Liver (tissue), 3 donors: Measurements from ENCODE around the gene ZNF746.

ENCODE experiments used
- ATF3 ChIP-seq: IDR thresholded peaks from 2 replicates; pipeline ENCODE4 v1.6.1; 2016; ENCODE audit warnings: antibody characterized with exemption
- EGR1 ChIP-seq, 2 donors: IDR thresholded peaks; 2 replicates each; pipeline ENCODE4 v1.6.1; 2016 to 2018; ENCODE audit warnings: antibody characterized with exemption in 2 of 2, low read depth in 2 of 2
- FOXA1 ChIP-seq: IDR thresholded peaks from 2 replicates; pipeline ENCODE4 v1.6.1; 2016; ENCODE audit warnings: antibody characterized with exemption
- GABPA ChIP-seq, 2 donors: IDR thresholded peaks in 1 of 2; conservative IDR thresholded peaks in 1 of 2; 2 replicates each; pipeline ENCODE4 v1.6.1; 2016; ENCODE audit warnings: antibody characterized with exemption in 2 of 2, mild to moderate bottlenecking in 1 of 2, moderate library complexity in 1 of 2
- MAX ChIP-seq: IDR thresholded peaks from 2 replicates; pipeline ENCODE4 v1.6.1; 2016; ENCODE audit warnings: antibody characterized with exemption
- SP1 ChIP-seq: IDR thresholded peaks from 2 replicates; pipeline ENCODE4 v1.6.1; 2018; ENCODE audit warnings: antibody characterized with exemption, mild to moderate bottlenecking
- TAF1 ChIP-seq: conservative IDR thresholded peaks from 2 replicates; pipeline ENCODE4 v1.6.1; 2016; ENCODE audit warnings: antibody characterized with exemption, mild to moderate bottlenecking
- YY1 ChIP-seq: IDR thresholded peaks from 2 replicates; pipeline ENCODE4 v1.6.1; 2016; ENCODE audit warnings: antibody characterized with exemption, mild to moderate bottlenecking
- TF ChIP-seq, protein P1 (sequence below): IDR thresholded peaks from 2 replicates; pipeline ENCODE4 v1.6.1; 2016; ENCODE audit warnings: antibody characterized with exemption, mild to moderate bottlenecking
- TF ChIP-seq, protein P2 (sequence below): fragments of 150-350 bp; IDR thresholded peaks from 2 replicates; pipeline ENCODE4 v1.5.1; 2017; ENCODE audit warnings: improper control_type of control experiment, low read depth, low read length; ENCODE audit not compliant: missing input control
- donor health status: healthy.
- donor health status: healthy.

DNA sequence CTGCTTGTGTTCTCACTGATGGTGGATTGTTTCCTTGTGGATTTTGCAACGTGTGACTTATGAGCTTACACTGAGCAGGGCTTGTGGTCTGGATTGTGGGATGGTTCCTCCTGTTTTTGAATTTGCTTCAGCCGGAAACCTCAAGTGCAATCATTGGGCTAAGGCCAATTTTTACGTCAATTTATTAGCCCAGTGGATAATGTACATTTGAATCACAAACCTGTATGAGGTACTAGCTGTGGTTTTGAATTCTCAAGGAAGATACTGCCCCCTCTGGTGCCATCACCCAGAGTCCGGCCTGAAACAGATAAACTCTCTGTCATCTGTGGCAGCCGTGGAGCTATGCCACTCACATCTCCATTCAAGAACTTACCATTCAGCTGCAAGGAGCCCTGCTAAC is 29.4 kb downstream of the ZNF746 start:
- TF ChIP-seq, protein P1, sequence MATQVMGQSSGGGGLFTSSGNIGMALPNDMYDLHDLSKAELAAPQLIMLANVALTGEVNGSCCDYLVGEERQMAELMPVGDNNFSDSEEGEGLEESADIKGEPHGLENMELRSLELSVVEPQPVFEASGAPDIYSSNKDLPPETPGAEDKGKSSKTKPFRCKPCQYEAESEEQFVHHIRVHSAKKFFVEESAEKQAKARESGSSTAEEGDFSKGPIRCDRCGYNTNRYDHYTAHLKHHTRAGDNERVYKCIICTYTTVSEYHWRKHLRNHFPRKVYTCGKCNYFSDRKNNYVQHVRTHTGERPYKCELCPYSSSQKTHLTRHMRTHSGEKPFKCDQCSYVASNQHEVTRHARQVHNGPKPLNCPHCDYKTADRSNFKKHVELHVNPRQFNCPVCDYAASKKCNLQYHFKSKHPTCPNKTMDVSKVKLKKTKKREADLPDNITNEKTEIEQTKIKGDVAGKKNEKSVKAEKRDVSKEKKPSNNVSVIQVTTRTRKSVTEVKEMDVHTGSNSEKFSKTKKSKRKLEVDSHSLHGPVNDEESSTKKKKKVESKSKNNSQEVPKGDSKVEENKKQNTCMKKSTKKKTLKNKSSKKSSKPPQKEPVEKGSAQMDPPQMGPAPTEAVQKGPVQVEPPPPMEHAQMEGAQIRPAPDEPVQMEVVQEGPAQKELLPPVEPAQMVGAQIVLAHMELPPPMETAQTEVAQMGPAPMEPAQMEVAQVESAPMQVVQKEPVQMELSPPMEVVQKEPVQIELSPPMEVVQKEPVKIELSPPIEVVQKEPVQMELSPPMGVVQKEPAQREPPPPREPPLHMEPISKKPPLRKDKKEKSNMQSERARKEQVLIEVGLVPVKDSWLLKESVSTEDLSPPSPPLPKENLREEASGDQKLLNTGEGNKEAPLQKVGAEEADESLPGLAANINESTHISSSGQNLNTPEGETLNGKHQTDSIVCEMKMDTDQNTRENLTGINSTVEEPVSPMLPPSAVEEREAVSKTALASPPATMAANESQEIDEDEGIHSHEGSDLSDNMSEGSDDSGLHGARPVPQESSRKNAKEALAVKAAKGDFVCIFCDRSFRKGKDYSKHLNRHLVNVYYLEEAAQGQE: no peak
- TF ChIP-seq, protein P2, sequence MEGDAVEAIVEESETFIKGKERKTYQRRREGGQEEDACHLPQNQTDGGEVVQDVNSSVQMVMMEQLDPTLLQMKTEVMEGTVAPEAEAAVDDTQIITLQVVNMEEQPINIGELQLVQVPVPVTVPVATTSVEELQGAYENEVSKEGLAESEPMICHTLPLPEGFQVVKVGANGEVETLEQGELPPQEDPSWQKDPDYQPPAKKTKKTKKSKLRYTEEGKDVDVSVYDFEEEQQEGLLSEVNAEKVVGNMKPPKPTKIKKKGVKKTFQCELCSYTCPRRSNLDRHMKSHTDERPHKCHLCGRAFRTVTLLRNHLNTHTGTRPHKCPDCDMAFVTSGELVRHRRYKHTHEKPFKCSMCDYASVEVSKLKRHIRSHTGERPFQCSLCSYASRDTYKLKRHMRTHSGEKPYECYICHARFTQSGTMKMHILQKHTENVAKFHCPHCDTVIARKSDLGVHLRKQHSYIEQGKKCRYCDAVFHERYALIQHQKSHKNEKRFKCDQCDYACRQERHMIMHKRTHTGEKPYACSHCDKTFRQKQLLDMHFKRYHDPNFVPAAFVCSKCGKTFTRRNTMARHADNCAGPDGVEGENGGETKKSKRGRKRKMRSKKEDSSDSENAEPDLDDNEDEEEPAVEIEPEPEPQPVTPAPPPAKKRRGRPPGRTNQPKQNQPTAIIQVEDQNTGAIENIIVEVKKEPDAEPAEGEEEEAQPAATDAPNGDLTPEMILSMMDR: no peak
- TF ChIP-seq TAF1: no peak
- no peak for TF ChIP-seq SP1
- no peak for TF ChIP-seq GABPA (IDR thresholded peaks at IDR 0.05 in 1 of 2, conservative IDR thresholded peaks at IDR 0.05 in 1 of 2)
- no peak for TF ChIP-seq MAX
- TF ChIP-seq EGR1 (IDR thresholded peaks at IDR 0.05; ENCODE audit: low read depth in 2 of 2): no peak
- TF ChIP-seq YY1: no peak
- no peak for TF ChIP-seq ATF3
- TF ChIP-seq FOXA1: no peak
